Cardiac fibroblast (primary cell): ENCODE data around the gene FOXK2.

ENCODE experiments used
- DNase-seq, 2 donors: peaks; one replicate each; pipeline versions ENCODE4 v3.0.0 to v3.0.0-alpha.2; 2010; ENCODE audit warnings: low read depth in 2 of 2
- H3K4me3 ChIP-seq, 2 donors: replicated peaks in 1 of 2; 1 replicate in 1 of 2; 2 replicates in 1 of 2; pipeline ENCODE4 v1.5.1; 2011; ENCODE audit warnings: low read depth in 2 of 2, low read length in 2 of 2, mild to moderate bottlenecking in 2 of 2, moderate library complexity in 1 of 2
- TF ChIP-seq, protein P1 (sequence below): IDR thresholded peaks from one replicate; pipeline ENCODE4 v1.5.1; 2011; ENCODE audit warnings: low read depth, mild to moderate bottlenecking, low read length, inconsistent platforms

Gene FOXK2

DNA sequence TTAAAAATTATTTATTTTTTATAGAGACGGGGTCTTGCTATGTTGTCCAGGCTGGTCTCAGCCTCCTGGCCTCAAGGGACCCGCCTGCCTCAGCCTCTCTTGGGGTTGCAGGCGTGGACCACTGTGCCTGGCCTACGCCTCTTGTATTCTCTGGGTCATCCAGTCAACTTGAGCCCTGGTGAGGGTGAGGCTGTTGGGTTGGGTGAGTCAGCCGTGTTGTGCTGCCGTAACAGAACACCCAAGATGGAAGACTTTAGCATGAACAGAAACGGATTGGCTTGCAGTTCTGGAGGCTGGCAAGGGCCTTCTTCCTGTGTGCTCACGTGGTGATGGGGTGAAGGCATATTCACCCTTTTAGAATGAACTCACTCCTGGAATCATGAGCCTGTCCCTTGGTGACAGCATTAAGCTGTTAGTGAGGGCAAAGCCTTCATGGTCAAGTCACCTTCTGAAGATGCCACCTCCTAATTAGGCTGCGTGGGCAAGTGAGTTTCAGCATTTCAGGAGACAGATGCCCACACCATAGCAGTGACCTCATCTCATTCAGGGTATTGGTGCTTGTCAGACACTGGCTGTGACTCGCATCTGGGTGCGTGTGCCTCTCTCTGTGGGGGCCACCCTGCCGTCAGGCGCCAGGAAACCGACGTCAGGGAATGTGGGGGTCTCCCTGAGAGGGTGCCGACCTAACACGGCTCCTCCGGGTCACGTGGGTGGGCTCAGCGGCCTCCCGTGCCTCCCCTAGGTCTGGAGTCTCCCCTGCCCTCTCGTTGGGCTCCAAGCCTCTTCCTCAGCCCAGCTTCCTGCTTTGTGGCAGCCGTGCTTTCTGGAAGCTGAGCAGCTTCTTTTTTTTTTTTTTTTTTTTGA is 79.0 kb downstream of the FOXK2 start:
- TF ChIP-seq, protein P1, sequence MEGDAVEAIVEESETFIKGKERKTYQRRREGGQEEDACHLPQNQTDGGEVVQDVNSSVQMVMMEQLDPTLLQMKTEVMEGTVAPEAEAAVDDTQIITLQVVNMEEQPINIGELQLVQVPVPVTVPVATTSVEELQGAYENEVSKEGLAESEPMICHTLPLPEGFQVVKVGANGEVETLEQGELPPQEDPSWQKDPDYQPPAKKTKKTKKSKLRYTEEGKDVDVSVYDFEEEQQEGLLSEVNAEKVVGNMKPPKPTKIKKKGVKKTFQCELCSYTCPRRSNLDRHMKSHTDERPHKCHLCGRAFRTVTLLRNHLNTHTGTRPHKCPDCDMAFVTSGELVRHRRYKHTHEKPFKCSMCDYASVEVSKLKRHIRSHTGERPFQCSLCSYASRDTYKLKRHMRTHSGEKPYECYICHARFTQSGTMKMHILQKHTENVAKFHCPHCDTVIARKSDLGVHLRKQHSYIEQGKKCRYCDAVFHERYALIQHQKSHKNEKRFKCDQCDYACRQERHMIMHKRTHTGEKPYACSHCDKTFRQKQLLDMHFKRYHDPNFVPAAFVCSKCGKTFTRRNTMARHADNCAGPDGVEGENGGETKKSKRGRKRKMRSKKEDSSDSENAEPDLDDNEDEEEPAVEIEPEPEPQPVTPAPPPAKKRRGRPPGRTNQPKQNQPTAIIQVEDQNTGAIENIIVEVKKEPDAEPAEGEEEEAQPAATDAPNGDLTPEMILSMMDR, result no peak
- H3K4me3 ChIP-seq, result no peak overlapping the region
- peak; percentile 41 to 79 for DNase-seq

DNA sequence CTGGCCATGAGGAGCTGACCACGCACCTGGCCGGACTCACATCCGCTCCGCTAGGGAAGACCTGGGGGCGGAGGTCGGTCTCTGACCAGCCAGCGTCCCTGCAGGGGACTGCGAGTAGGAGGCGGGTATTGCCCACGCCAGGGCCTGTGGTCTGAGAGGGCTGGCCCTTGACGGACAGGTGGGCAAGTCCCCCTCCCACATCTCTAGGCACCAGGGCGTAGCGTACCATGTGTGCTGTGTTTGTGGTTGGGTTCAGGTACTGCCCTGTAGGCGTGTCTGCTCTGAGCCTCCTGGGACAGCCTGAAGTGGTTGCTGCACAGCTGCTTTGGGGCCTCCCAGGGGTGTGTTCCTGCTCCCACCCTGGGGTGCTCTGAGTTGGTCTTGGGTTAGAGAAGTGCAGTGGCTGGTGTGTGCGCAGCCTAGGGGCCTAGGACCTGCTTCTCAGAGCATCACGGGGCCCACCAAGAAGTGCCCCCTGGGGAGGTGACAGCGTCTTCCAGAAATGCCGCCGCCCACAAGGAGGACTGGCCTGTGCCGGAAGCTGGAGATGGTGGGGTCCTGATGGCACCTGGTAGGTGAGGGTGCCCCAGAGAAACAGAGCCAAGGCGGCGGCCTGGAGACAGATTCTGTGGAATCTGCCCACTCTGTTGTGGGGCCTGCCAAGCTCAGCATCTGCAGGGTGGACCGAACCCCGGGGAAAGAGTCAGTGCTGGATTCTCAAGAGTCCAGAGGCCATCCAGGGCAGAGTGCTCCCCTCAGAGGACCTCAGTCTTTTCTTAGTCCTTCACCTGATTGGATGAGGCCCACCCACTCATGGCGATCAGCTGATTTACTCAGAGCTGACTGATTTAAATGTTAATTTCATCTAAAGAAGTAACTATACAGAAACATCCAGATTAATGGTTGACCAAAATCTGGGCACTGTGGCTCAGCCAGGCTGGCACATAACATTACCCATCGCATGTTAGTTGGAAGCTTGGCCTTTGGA is 80.4 kb downstream of the FOXK2 start:
- no peak overlapping the region for H3K4me3 ChIP-seq
- DNase-seq, result no peak
- TF ChIP-seq, protein P1, result no peak

DNA sequence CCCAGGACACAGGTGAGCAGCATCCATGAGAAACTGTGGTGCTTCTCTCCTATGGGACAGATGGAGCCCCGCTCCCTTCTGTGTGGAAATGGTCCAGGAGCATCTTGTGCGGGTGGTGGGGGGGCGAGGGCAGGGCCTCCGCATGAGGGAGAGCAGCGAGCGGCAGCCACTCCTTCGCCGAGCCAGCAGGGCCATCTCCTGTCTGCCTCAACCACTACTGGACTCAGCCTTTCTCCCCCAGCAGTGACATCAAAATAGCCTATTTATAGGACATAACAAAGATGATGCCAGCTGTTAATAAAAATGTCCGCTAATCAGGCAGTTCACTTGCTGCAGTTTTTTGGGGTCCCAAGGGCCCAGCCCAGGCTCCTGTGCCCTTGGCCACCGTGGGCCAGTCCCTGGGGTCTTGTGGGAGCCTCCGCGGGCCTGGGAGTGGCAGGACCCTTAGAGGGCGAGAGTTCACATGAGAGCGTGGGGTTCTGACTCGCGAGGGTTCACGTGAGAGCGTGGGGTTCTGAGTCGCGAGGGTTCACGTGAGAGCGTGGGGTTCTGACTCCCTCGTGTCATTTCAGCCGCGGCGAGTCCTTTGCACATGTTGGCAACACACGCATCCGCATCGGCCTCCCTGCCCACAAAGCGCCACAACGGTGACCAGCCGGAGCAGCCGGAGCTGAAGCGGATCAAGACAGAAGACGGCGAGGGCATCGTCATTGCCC is 81.4 kb downstream of the FOXK2 start:
- TF ChIP-seq, protein P1, result no peak
- no peak overlapping the region for H3K4me3 ChIP-seq
- DNase-seq, result no peak

DNA sequence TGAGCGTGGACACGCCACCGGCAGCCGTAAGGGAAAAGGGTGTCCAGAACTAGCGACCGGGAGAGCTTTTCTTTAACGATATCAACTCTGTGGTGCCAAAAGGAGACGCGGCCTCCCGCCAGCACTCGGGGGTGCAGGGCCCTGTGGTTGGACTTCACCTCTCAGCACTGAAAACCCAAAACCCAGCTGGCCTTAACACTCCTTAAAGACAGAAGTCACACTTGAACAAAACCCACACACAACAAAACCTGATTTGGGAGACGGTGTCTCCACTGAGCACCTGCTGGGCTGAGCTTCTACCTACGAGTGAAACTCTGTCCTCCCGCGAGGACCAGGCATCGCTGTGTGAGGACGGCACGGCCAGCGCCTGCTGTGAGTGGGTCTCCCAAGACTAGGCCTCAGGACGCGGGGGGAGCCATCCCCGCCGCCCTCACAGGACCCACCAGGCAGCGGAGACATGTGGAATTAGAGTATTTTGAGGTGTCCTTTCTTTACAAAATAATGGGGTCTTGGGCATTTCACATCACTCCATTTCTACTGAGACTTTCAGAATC is 82.0 kb downstream of the FOXK2 start:
- no peak for DNase-seq
- no peak overlapping the region for H3K4me3 ChIP-seq
- TF ChIP-seq, protein P1, result no peak

DNA sequence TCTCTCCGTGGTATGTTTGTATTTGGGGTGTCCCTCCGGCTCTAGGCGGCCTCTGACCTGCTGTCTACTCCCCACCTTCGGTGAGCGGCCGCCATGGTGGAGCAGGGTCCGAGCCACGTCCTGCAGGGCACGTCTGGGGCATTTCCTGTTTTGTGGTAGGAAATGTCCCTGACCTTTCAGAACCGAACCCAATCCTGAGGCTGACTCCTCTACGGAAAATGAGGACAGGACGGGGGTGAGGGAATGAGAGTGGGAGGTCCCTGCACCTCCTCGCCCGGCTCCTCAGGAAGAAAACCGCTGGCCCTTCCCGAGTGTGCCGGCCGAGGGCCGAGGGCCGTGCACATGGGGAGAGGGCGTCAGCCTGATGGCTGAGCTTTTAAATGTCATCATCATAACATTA is 83.0 kb downstream of the FOXK2 start:
- H3K4me3 ChIP-seq, result no peak overlapping the region
- TF ChIP-seq, protein P1, result no peak
- no peak for DNase-seq
